Liver (tissue), 9 donors: ENCODE measurements around the gene CD9. TPM values are rescaled to one million over a fixed set of nuclear protein-coding genes. Genes with fewer than 3 reads are reported as not detected.

ENCODE experiments used
- DNase-seq: peaks from one replicate; pipeline ENCODE4 v3.0.0-alpha.2; 2017; ENCODE audit warnings: low spot score
- H3K27ac ChIP-seq, 2 donors: one replicate each; pipeline ENCODE4 v1.7.0; 2013; ENCODE audit warnings: inconsistent platforms in 2 of 2, low read length in 2 of 2, control low read depth in 1 of 2, low read depth in 1 of 2, mild to moderate bottlenecking in 1 of 2
- H3K27me3 ChIP-seq, 4 donors: one replicate each; pipeline versions ENCODE4 v1.6.1 to v1.7.0; 2013; ENCODE audit warnings: low read length in 3 of 4, inconsistent platforms in 1 of 4, mild to moderate bottlenecking in 1 of 4, moderate library complexity in 1 of 4; ENCODE audit not compliant: control insufficient read depth in 4 of 4, insufficient read depth in 4 of 4
- H3K36me3 ChIP-seq, 4 donors: one replicate each; pipeline versions ENCODE4 v1.6.1 to v1.7.0; 2013; ENCODE audit warnings: low read length in 3 of 4, mild to moderate bottlenecking in 3 of 4, low read depth in 1 of 4, moderate library complexity in 1 of 4; ENCODE audit not compliant: control insufficient read depth in 4 of 4, insufficient read depth in 3 of 4
- H3K4me1 ChIP-seq, 4 donors: one replicate each; pipeline versions ENCODE4 v1.6.1 to v1.7.0; 2013; ENCODE audit warnings: low read length in 3 of 4, mild to moderate bottlenecking in 3 of 4, moderate library complexity in 1 of 4; ENCODE audit not compliant: control insufficient read depth in 4 of 4, insufficient read depth in 4 of 4
- H3K4me3 ChIP-seq, 3 donors: one replicate each; pipeline versions ENCODE4 v1.6.1 to v1.7.0; 2013; ENCODE audit warnings: low read length in 3 of 3, control low read depth in 1 of 3, low read depth in 1 of 3, mild to moderate bottlenecking in 1 of 3
- H3K9ac ChIP-seq, 2 donors: one replicate each; pipeline ENCODE4 v1.7.0; 2013; ENCODE audit warnings: low read length in 2 of 2, mild to moderate bottlenecking in 2 of 2, moderate library complexity in 2 of 2, control low read depth in 1 of 2, low read depth in 1 of 2
- H3K9me3 ChIP-seq, 4 donors: one replicate each; pipeline versions ENCODE4 v1.6.1 to v1.7.0; 2013; ENCODE audit warnings: low read length in 3 of 4; ENCODE audit not compliant: control insufficient read depth in 4 of 4
- EGR1 ChIP-seq, 2 donors: IDR thresholded peaks; 2 replicates each; pipeline ENCODE4 v1.6.1; 2016 to 2018; ENCODE audit warnings: antibody characterized with exemption in 2 of 2, low read depth in 2 of 2
- FOXA1 ChIP-seq: IDR thresholded peaks from 2 replicates; pipeline ENCODE4 v1.6.1; 2016; ENCODE audit warnings: antibody characterized with exemption
- FOXA2 ChIP-seq: IDR thresholded peaks from 2 replicates; pipeline ENCODE4 v1.6.1; 2016; ENCODE audit warnings: antibody characterized with exemption
- GABPA ChIP-seq, 2 donors: IDR thresholded peaks in 1 of 2; conservative IDR thresholded peaks in 1 of 2; 2 replicates each; pipeline ENCODE4 v1.6.1; 2016; ENCODE audit warnings: antibody characterized with exemption in 2 of 2, mild to moderate bottlenecking in 1 of 2, moderate library complexity in 1 of 2
- HNF4A ChIP-seq, 2 donors: conservative IDR thresholded peaks; 2 replicates each; pipeline ENCODE4 v1.6.1; 2016; ENCODE audit warnings: antibody characterized with exemption in 2 of 2, mild to moderate bottlenecking in 2 of 2
- HNF4G ChIP-seq: IDR thresholded peaks from 2 replicates; pipeline ENCODE4 v1.6.1; 2016; ENCODE audit warnings: antibody characterized with exemption
- JUND ChIP-seq, 2 donors: IDR thresholded peaks; 2 replicates each; pipeline ENCODE4 v1.6.1; 2016; ENCODE audit warnings: antibody characterized with exemption in 2 of 2
- MAX ChIP-seq: IDR thresholded peaks from 2 replicates; pipeline ENCODE4 v1.6.1; 2016; ENCODE audit warnings: antibody characterized with exemption
- NR2F2 ChIP-seq: IDR thresholded peaks from 2 replicates; pipeline ENCODE4 v1.6.1; 2016; ENCODE audit warnings: antibody characterized with exemption
- RAD21 ChIP-seq, 2 donors: IDR thresholded peaks; 2 replicates each; pipeline ENCODE4 v1.6.1; 2016; ENCODE audit warnings: antibody characterized with exemption in 2 of 2, mild to moderate bottlenecking in 2 of 2
- RXRA ChIP-seq, 2 donors: IDR thresholded peaks; 2 replicates each; pipeline ENCODE4 v1.6.1; 2017 to 2018; ENCODE audit warnings: antibody characterized with exemption in 2 of 2, mild to moderate bottlenecking in 1 of 2
- TAF1 ChIP-seq: conservative IDR thresholded peaks from 2 replicates; pipeline ENCODE4 v1.6.1; 2016; ENCODE audit warnings: antibody characterized with exemption, mild to moderate bottlenecking
- YY1 ChIP-seq: IDR thresholded peaks from 2 replicates; pipeline ENCODE4 v1.6.1; 2016; ENCODE audit warnings: antibody characterized with exemption, mild to moderate bottlenecking
- WGBS: extraction: QIAGEN DNeasy Blood & Tissue Kit; methylation state at CpG from one replicate; pipeline ENCODE4 v1.1.7; 2013; 5-methylcytosine and 5-hydroxymethylcytosine counted together
- polyA plus RNA-seq, 2 donors: library from polyadenylated mRNA; stranded (reverse) in 1 of 2; unstranded in 1 of 2; fragments of 200-250 nt in 1 of 2; fragments of >200 nt in 1 of 2; fragmentation: Nextera tagmentation in 1 of 2; extraction: Ambion mirVana in 1 of 2; gene quantifications; one replicate each; pipeline versions ENCODE4 v1.2.1 to v1.2.3, GENCODE V29; 2013 to 2015
- total RNA-seq, 2 donors: library from RNA; depleted of rRNA; stranded (reverse); fragments of >200 nt; gene quantifications; one replicate each; pipeline ENCODE4 v1.2.3, GENCODE V29; 2014
- TF ChIP-seq, protein P1 (sequence below): IDR thresholded peaks from 2 replicates; pipeline ENCODE4 v1.6.1; 2016; ENCODE audit warnings: antibody characterized with exemption
- TF ChIP-seq, protein P2 (sequence below): IDR thresholded peaks from 2 replicates; pipeline ENCODE4 v1.6.1; 2016; ENCODE audit warnings: antibody characterized with exemption
- TF ChIP-seq, protein P3 (sequence below): IDR thresholded peaks from 2 replicates; pipeline ENCODE4 v1.6.1; 2016; ENCODE audit warnings: antibody characterized with exemption, mild to moderate bottlenecking
- TF ChIP-seq, protein P4 (sequence below): fragments of 150-350 bp; IDR thresholded peaks from 2 replicates; pipeline ENCODE4 v1.5.1; 2017; ENCODE audit warnings: improper control_type of control experiment, low read depth, low read length; ENCODE audit not compliant: missing input control
- donor health status: healthy.
- donor health status: healthy.
- donor health status: healthy.
- donor health status: healthy.
- donor health status: healthy.

CD9 gene
- total and polyA plus RNA-seq, 4 donors: 18.7 to 65.2 (median 32.4) TPM

DNA sequence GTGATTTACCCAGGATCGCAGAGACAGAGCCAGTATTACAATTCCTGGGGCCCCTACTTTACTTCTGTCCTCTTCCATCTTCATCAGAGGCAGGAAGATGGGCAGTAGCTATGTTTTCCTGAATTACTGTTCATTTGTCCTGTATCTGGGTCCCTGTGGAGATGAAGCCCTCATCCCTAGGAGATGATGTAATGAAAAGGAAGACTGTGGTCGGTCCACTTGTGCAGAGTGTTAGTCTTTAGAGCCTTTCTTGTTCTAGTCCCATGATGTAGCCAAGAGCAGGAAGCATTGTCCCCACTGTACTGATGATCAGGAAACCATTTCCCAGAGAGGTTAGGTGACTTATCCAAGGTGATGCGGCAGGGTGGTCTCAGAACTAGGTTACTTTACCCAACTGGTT is 2.6 kb downstream of the CD9 start:
- H3K36me3 ChIP-seq: no peaks in the 10 kb centered on the region
- H3K9ac ChIP-seq: no peak overlapping the region
- no peaks in the 10 kb centered on the region for H3K9me3 ChIP-seq
- no peak for DNase-seq
- TF ChIP-seq RXRA (IDR thresholded peaks at IDR 0.05) (no peak), GABPA (IDR thresholded peaks at IDR 0.05 in 1 of 2, conservative IDR thresholded peaks at IDR 0.05 in 1 of 2) (no peak), HNF4A (conservative IDR thresholded peaks at IDR 0.05) (no peak), NR2F2 (no peak)
- H3K27me3 ChIP-seq: no peaks in the 10 kb centered on the region
- WGBS: 88% methylated on average over 3 of the region's 3 CpGs
- peaks cover 0 to 8% (median 3%) of the 10 kb centered on the region in 4 donors for H3K4me1 ChIP-seq
- no peak overlapping the region for H3K4me3 ChIP-seq
- no peak overlapping the region for H3K27ac ChIP-seq

DNA sequence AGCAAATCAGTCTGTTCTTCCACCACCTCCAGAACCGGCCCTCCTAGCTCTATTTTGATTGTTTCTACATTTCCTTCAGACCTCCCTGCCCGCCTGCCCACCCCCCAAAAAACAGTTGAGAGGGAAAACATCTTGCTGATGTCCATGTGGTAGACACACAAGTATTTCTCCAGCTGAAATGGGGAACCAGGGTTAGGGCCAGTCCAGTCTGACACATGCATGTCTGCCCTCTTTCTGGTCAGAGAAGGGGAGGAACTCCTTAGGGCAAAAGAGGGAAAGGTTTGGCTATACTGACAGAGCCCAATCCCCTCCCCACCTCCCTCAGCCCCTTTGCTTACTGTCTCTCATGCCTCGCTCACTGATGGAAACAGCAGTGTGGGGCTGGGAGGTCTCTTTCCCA is 3.4 kb downstream of the CD9 start:
- Histone ChIP-seq H3K4me1 (peaks cover 0 to 8% (median 3%) of the 10 kb centered on the region in 4 donors), H3K4me3 (no peak overlapping the region), H3K27me3 (no peaks in the 10 kb centered on the region), H3K27ac (no peak overlapping the region), H3K9ac (no peak overlapping the region), H3K36me3 (no peaks in the 10 kb centered on the region), H3K9me3 (no peaks in the 10 kb centered on the region)
- no peak for DNase-seq
- TF ChIP-seq RXRA (IDR thresholded peaks at IDR 0.05) (no peak), EGR1 (IDR thresholded peaks at IDR 0.05; ENCODE audit: low read depth in 2 of 2) (no peak), TAF1 (no peak), JUND (IDR thresholded peaks at IDR 0.05) (no peak), YY1 (no peak), RAD21 (IDR thresholded peaks at IDR 0.05) (no peak), FOXA1 (no peak), FOXA2 (no peak), HNF4A (conservative IDR thresholded peaks at IDR 0.05) (no peak), HNF4G (no peak), MAX (no peak), NR2F2 (no peak), GABPA (IDR thresholded peaks at IDR 0.05 in 1 of 2, conservative IDR thresholded peaks at IDR 0.05 in 1 of 2) (no peak)
- TF ChIP-seq, protein P1, sequence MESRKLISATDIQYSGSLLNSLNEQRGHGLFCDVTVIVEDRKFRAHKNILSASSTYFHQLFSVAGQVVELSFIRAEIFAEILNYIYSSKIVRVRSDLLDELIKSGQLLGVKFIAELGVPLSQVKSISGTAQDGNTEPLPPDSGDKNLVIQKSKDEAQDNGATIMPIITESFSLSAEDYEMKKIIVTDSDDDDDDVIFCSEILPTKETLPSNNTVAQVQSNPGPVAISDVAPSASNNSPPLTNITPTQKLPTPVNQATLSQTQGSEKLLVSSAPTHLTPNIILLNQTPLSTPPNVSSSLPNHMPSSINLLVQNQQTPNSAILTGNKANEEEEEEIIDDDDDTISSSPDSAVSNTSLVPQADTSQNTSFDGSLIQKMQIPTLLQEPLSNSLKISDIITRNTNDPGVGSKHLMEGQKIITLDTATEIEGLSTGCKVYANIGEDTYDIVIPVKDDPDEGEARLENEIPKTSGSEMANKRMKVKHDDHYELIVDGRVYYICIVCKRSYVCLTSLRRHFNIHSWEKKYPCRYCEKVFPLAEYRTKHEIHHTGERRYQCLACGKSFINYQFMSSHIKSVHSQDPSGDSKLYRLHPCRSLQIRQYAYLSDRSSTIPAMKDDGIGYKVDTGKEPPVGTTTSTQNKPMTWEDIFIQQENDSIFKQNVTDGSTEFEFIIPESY: no peak
- TF ChIP-seq, protein P2, sequence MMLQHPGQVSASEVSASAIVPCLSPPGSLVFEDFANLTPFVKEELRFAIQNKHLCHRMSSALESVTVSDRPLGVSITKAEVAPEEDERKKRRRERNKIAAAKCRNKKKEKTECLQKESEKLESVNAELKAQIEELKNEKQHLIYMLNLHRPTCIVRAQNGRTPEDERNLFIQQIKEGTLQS: no peak
- TF ChIP-seq, protein P3, sequence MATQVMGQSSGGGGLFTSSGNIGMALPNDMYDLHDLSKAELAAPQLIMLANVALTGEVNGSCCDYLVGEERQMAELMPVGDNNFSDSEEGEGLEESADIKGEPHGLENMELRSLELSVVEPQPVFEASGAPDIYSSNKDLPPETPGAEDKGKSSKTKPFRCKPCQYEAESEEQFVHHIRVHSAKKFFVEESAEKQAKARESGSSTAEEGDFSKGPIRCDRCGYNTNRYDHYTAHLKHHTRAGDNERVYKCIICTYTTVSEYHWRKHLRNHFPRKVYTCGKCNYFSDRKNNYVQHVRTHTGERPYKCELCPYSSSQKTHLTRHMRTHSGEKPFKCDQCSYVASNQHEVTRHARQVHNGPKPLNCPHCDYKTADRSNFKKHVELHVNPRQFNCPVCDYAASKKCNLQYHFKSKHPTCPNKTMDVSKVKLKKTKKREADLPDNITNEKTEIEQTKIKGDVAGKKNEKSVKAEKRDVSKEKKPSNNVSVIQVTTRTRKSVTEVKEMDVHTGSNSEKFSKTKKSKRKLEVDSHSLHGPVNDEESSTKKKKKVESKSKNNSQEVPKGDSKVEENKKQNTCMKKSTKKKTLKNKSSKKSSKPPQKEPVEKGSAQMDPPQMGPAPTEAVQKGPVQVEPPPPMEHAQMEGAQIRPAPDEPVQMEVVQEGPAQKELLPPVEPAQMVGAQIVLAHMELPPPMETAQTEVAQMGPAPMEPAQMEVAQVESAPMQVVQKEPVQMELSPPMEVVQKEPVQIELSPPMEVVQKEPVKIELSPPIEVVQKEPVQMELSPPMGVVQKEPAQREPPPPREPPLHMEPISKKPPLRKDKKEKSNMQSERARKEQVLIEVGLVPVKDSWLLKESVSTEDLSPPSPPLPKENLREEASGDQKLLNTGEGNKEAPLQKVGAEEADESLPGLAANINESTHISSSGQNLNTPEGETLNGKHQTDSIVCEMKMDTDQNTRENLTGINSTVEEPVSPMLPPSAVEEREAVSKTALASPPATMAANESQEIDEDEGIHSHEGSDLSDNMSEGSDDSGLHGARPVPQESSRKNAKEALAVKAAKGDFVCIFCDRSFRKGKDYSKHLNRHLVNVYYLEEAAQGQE: no peak
- TF ChIP-seq, protein P4, sequence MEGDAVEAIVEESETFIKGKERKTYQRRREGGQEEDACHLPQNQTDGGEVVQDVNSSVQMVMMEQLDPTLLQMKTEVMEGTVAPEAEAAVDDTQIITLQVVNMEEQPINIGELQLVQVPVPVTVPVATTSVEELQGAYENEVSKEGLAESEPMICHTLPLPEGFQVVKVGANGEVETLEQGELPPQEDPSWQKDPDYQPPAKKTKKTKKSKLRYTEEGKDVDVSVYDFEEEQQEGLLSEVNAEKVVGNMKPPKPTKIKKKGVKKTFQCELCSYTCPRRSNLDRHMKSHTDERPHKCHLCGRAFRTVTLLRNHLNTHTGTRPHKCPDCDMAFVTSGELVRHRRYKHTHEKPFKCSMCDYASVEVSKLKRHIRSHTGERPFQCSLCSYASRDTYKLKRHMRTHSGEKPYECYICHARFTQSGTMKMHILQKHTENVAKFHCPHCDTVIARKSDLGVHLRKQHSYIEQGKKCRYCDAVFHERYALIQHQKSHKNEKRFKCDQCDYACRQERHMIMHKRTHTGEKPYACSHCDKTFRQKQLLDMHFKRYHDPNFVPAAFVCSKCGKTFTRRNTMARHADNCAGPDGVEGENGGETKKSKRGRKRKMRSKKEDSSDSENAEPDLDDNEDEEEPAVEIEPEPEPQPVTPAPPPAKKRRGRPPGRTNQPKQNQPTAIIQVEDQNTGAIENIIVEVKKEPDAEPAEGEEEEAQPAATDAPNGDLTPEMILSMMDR: no peak
- WGBS: 94% methylated on average over 3 of the region's 3 CpGs
